ENCODE measurements around the gene NCF2.

NCF2 gene

DNA sequence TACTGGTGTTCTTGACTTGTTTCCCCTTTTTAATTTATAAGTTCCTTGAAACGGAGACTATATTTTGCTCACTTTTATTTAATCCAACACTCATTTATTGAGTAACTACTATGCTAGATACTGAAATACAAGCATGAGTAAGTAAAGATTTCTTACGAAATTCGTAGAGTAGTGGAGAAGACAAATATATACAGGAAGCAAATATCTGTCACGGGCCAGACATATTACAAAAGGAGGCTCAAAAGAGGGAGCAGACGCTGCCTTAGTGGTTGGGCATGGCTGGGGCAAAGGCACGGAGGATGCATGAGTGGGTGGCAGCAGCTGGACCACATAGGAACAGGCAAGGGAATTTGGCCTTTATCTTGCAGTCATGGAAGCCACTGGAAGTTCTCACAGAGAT is 6.8 kb downstream of the NCF2 start:
- no peak for DNase-seq (ENCODE audit: low read depth)

DNA sequence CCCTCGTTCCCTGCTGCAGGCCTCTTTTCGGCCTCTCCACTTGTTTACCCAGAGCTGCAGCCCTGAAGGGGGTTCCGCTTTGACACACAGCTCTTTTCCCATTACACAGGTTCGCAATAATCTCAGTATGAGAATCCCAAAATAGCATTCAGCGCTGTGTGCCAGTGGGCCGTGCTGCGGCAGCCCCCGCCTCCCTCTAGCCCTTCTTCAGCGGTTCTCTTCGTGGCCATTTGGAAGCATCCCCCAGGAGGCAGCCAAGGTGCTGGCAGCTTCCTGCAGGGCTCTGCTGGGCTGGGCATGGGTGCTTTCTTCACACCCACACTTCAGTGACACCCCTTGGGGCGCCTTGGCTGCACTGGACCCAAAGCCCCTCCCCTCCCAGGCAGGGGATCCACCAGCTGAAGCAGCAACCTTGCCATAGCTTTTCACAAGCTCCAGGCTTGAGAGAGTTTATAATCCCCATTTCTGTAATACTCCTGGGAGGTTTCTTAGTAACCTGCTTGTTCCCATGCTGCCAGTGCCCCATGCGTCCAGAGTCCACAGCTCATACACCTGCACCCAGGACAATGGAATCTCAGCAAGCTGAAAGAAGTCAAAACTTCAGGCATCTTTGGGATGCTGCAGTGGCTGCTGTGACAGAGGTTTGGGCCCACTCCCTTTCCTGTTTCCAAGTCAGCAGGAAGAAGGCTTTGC is 8.1 kb downstream of the NCF2 start:
- no peak for DNase-seq (ENCODE audit: low read depth)

DNA sequence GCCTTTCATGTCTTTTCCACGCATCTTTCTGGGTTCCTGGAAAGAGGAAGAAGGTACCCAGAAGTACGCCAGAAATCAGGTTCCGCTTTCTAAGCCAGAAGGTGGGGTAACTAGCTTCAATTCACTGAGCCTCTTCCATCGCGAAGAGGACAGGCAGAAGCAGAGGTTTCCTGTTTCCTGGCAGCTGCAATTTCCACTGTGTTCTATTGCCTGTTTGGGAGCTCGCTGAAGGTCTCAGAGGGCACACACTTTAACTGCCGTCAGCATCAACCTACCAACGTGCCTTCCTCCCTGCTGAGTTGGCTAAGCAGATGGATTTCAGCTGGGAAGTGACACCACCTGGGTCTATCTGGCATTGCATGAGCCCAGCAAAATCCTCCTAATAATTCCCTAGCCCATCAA is 10.0 kb downstream of the NCF2 start:
- DNase-seq (ENCODE audit: low read depth), result no peak

DNA sequence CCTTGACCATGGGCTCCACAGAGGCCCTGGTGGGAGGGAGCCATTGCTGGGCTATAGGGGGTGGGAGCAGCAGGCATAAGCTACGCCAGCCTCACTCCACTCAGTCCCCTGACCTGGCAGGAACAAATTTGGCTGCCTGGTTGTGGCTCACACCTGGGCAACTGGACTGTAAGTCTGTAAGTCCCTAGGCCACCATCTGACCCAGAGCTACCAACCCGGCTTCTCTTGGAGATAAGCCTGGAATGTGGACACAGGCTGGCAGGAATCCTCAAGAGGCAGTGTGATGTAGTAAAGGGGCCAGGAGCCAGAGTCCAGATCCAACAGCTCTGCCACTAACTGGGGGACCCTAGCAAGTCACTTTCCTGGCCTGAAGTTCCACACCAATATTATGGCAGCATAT is 11.4 kb downstream of the NCF2 start:
- no peak for DNase-seq (ENCODE audit: low read depth)

DNA sequence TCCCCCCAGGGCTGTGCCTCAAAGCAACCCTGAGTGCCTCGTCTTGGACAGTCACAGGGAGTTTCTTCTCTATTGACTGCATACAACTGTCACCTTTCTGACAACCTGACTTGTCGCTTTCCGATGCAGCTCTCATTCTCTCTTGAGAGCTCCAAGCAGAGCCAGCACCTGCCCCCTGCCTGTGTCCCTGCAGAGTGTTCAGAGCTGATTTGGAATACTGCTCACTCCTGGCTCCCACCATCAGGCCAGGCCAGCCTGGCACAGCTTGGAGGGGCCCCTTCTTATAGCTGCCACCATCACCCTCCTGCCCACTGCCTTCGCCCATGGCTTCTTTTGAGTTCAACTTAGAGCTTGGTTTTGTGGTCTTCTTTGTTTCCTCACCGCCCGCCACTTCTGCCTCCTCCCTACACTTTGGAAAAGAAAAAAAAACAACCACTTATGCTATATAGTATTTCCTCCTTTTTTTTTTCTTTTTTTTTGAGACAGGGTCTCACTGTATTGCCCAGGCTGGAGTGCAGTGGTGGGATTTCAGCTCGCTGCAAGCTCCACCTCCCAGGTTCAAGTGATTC is 12.3 kb downstream of the NCF2 start:
- DNase-seq (ENCODE audit: low read depth), result no peak

DNA sequence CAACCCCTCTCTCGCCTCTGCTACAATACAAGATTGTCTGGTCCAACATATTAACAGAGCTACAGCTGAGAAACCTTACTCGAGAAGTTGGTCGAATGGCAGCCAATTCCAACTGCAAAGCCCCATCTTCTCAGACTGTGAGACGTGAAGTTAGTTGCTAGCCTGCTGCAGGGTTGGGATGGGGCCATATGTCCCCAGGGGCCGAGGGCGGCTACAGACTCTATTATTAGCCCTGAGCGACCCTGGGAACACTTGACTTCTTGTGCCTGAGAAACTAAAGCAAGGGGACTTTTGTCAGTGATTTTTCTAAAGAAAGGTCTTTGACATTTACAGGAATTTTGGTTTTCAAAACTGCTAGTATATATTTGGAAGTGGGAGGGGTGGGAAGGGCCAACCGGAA is 13.7 kb downstream of the NCF2 start:
- no peak for DNase-seq (ENCODE audit: low read depth)

DNA sequence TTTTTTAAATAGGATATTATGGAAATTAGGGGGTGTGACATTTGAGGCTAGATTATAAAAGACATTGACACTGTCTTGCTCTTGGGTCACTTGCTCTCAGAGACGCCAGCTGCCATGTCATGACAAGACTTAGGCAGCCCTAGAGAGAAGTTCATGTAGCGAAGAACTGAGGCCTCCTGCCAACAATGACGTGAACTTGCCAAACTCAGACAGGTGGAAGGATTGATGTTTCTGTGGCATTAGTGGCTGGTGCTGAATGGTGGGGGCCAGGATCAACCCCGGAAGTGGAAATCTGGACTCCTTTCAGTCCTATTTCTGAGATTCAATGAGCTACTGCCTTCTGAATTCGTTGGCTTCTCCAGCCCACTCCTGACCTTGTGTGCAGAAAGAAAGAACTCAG is 14.7 kb downstream of the NCF2 start:
- no peak for DNase-seq (ENCODE audit: low read depth)

DNA sequence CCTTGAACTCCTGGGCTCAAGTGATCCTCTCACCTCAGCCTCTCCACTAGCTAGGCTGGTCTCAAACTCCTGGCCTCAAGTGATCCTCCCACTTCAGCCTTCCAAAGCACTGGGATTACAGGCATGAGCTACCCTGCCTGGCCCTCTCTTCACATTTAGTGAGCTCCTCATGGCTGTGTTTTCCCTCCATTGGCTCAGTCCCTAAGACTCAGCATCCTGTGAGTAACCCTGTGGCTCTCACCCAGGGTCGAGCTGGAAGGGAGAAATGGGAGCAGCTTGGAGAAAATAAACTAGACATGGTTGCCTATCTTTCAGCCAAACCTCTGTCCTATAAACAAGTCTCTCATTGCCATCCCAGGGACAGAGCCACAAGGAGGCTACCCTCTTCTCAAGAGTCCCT is 17.5 kb downstream of the NCF2 start:
- DNase-seq (ENCODE audit: low read depth), result no peak

DNA sequence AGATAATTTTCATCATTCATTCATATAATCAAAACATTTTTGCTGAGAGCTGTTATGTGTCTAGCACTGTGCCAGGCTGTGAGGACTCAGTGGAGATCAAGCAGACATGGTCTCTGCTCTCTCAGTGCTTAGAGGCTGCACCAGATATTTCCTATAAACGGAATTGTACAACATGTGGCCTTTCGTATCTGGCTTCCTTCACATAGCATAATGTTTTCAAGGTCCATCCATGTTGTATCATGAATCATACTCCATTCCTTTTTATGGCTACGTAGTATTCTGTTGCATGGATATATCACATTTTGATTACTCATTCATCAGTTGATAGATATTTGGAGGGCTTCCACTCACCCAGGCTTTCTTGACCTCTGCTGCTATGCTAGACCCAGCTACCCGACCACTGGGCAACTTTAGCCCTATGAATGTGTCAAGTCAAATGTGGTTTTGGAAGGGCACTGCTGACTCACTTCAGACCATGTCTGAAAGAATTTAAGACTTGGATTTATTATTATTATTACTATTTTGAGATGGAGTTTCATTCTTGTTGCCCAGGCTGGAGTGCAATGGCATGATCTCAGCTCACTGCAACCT is 18.5 kb downstream of the NCF2 start:
- no peak for DNase-seq (ENCODE audit: low read depth)

DNA sequence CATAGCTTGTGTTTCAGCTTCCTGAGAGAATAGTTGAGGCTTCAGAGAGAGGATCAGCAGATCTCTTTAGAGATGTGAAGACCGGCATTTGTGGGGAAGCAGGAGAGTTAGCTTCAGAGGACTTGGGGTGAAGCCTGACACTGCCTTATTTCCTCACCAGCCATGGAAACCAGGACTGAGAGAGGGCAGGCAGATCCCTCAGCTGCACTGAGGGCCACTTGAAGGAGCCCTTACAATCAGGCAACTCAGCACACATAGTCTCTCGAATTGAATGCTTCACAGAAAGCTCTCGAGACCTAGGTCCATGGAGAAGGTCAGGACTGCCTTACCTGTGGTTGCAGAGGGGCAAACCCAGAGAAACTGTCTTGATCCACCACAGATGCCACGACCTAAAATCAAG is 19.8 kb downstream of the NCF2 start:
- no peak for DNase-seq (ENCODE audit: low read depth)

DNA sequence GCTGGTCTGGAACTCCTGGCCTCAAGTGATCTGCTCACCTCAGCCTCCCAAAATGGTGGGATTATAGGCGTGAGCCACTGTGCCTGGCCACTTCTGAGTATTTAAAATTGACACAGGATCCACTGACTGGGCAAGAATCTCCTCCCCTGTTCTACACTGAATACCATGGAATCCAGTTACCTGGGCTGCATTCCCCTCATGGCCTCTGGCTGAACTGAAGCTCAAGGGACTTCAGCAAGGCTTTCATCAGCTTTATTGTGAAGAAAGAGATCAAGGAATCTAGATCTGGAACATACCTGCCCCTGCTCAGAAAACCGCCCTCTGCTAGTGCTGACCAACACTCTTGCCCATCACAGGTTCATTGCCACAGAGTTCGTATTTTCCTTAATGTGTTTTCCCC is 20.5 kb downstream of the NCF2 start:
- no peak for DNase-seq (ENCODE audit: low read depth)

DNA sequence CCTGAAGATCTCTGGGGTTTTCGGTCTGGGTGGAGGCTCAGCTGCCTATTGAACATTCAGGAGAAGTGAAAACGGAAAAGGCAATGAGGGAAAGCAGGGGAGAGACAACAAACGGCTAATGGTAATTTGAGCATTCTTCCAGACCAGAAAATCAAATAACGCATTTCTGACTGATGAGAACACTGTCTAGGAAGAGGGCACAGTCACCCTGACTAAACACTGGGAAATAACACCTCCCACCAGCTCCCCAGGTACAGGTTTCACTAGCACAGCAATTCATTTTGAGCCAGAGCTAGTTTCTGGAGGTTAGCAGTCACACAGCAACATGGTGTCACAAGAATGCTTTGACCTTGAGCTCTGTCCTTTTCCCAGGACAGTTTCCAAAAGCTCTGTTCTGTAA is 21.1 kb downstream of the NCF2 start:
- DNase-seq (ENCODE audit: low read depth), result no peak

DNA sequence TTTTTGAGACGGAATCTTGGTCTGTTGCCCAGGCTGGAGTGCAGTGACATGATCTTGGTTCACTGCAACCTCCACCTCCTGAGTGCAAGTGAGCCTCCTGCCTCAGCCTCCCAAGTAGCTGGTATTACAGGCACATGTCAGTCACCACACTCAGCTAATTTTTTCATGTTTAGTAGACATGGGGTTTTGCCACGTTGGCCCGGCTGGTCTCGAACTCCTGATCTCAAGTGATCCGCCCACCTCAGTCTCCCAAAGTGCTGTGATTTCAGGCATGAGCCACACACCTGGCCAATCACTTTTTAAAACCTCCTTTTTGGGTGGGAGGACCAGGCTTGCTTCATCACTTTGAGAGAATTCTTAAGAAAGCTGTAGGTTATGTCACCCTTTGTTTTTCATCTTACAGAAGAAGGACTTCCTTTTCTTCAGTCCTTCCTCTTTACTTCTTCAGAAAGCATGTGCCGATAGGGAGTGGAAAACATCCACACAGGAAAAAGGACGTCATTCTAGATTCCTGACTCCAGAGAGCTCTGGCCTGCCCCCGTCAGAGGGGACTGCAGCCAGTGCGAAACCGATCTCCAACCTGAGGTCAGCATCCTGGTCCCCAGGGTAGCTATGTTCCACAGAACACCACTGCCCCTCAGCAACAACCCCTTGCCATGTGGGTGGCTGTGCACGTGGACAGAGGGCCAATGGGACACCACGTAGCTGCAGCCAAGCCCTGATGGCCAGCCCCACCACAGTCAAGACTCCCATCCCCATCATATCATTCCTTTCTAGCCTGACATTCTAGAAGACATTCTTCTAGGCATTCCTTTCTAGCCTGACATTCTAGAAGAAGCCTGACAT is 21.9 kb downstream of the NCF2 start:
- DNase-seq (ENCODE audit: low read depth), result no peak

DNA sequence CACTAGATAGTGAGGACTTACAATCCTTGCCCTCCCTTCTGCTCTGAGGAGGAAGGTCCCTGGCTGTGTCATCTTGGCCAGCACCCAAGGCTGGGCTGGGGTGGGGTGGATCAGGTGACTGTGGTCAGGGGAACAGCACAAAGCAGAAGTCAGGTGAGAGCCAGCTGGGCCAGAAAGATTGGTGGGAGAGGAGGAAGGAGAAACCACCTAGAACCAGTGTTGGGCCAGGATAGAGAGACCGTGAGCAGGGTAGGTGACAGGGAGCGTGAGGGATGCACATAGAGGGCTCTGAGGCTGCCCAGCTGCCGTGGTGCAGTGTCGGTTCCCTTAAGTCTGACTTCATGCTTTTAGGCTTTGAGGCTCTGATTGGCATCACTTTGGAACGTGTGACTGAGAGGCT is 22.7 kb downstream of the NCF2 start:
- no peak for DNase-seq (ENCODE audit: low read depth)

DNA sequence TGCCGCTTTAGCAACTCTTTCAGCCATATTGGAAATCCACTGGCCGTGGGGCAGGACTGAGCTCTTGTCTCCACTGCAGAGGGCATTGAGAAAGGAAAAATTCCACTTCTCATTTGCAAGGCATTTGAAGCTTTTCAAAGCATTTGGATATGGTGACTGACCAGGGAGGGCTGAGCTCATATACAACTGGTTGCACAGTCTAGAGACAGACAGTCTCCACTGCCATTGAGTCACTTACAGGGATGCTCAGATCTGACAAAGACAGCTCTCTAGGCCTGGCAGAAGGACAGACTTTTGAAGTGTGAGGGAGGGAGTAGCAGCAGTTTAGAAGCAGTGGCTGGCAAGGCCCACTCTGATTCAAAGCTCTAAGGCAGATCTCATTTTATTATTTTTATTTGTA is 24.2 kb downstream of the NCF2 start:
- DNase-seq (ENCODE audit: low read depth), result no peak

DNA sequence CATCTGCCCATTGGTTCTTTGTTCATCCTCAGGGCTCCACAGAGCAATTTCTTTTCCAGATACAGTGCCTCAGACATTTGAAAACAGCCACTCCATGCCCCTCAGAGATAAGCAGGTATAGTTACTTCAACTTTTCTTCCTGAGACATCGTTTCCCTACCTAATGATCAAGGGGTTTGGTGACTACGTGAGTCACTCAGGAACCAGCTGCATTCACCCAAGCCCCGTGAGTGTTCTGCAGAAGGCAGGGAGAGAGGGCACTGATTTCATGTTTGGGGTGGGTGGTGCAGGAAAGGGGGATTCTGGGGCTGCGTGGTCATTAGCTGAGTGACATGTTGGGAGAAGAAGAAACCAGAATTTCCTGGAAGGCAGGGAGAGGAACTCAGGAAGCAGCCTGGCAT is 25.0 kb downstream of the NCF2 start:
- no peak for DNase-seq (ENCODE audit: low read depth)

DNA sequence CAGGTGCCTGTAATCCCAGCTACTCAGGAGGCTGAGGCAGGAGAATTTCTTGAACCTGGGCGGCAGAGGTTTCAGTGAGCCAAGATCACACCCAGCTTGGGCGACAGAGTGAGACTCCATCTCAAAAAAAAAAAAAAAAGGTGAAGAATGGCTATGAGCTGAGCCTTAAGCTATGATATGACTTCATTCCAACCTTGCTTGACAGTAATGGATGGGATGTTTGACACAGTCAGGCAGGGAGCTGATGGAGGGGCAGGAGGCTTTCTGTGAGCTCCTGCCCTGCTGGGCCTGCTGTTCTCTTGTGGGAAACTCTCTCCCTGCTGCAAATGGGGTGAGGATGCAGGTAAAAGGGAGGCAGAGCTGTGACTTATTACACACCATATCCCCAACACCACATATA is 27.6 kb downstream of the NCF2 start:
- DNase-seq (ENCODE audit: low read depth), result no peak

DNA sequence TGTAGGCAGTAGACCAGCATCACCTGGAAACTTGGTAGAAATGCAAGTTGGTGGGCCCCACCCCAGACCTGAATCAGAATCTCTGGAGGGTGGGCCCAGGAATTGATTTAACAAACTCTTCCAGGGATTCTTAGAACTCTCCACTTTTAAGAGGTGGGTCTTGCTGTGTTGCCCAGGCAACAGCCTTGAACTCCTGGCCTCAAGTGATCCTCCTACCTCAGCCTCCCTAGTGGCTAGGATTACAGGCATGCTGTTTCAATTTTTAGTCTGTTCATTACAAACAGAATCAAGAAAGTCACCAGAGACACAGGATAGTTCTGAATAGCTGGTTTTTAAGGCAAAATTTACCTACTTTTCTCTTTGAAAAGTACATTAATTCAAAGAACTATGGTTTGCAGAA is 31.2 kb downstream of the NCF2 start:
- no peak for DNase-seq (ENCODE audit: low read depth)

DNA sequence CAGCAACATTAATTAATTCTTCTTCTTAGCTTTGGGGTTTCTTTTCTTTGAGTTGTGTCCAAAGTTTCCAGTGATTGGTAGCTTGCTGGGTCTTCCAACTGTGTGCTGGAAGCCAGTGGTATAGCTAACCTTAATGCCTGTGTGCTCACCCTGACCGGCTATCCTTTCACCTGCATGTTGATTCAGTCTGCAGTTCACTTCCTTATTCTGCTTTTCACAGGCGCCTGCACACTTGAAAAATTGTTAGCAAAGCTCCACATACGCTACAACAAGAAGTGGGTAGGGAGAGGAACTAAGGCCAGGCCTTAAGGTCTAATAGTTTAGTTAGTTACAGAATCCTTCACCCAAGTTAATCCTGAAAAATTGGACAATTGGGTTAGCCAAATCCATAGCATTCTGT is 35.7 kb downstream of the NCF2 start:
- DNase-seq (ENCODE audit: low read depth), result no peak

DNA sequence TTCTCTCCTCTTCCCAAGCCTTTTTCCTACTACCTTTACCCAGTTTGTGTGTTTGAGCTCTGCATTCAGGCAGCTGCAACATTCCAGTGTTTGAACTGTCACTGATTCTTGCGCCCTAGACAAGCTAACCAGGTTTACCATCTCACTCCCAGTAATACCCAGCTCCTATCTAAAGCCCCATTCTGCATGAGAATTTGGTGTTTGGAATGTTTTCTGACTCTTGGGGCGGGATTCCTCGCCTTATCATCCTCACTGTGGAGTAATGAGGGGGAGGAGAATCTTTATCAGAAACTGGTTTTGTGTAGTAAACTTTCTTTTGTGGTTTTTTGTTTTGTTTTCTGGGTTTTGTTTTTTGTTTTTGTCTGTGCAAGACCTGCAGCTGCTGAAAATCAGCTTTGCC is 36.5 kb downstream of the NCF2 start:
- DNase-seq (ENCODE audit: low read depth), result no peak

DNA sequence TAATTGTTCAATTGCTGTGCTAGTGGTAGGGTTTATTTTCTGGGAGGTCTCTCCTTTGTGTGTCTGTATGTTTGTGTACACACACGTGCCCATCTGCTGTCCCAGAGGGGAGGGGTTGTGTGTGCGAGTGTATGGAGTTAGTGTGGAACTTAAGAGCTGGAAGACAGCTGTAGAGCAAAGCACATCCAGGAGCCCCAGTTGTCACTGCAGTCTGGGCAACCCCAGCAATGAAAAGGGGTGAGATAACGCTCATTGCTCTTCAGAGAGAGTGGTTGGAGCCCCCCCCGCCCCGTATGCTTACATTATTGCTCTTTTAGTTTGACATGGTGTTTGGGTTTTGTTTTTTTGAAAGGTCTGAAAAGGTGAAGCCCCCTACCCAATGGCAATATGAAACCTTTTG is 36.9 kb downstream of the NCF2 start:
- DNase-seq (ENCODE audit: low read depth), result no peak

DNA sequence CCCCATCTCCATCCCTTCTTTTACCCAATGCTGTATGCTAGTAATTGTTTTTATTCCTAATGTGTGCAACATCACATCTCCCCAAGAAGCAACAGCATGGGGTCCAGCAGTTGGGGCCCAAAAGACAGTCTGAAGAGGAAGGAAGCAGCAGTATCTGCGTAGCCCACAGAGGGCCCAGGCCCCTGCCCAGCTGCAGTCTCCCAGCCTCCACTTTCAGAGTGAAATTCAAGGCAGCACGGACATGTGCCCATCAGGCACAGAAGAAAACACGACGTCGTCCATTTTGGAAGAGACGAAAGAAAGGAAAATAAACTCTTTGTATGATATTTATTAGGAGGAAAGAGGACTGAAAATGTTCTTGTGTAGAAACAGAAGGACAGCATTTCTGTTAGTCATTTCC is 37.4 kb downstream of the NCF2 start:
- no peak for DNase-seq (ENCODE audit: low read depth)

DNA sequence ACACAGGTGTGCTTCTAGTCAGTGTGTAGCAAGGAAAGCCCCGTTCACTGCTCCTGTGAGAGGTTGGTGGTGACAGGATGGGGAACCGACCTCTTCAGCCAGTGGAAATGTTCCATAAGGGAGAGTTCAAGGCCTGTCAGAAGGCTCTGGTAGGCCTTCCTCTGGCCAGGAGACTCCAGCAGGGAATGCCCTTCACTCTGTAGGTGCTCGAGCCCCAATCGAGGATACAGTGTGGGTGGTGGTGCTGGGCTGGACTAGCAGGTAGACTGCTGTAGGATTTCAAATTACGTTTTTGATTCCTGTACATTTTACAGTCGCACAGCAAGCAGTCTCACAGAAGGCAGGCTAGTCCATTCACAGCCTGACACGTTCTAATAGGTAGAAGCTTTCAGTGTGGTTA is 37.8 kb downstream of the NCF2 start:
- DNase-seq (ENCODE audit: low read depth), result no peak
